Superior temporal gyrus (tissue), 1 donor: ENCODE data around the gene MBP.

Experiments
- DNase-seq: peaks from one replicate; pipeline ENCODE4 v3.0.0-alpha.2; 2016; ENCODE audit errors: extremely low spot score

The MBP gene

GRCh38 chr18:77084688-77085035, 47.9 kb downstream of the MBP start:
- DNase-seq: no peak

- DNase-seq: no peak
Measured at GRCh38 chr18:77082316-77082955, 50.1 kb downstream of the MBP start.

GRCh38 chr18:77081390-77081778, 51.2 kb downstream of the MBP start:
- no peak for DNase-seq

- DNase-seq: no peak
Measured at GRCh38 chr18:77079954-77080682, 52.5 kb downstream of the MBP start.

GRCh38 chr18:77079088-77079487, 53.5 kb downstream of the MBP start:
- DNase-seq: no peak

- DNase-seq: no peak
Measured at GRCh38 chr18:77078690-77079070, 53.9 kb downstream of the MBP start.

- no peak for DNase-seq
Measured at GRCh38 chr18:77077941-77078689, 54.5 kb downstream of the MBP start.

- no peak for DNase-seq
Measured at GRCh38 chr18:77077401-77077800, 55.2 kb downstream of the MBP start.

- DNase-seq: no peak
Measured at GRCh38 chr18:77076111-77076510, 56.5 kb downstream of the MBP start.

- DNase-seq: no peak
Measured at GRCh38 chr18:77074431-77074830, 58.2 kb downstream of the MBP start.

- DNase-seq: no peak
Measured at GRCh38 chr18:77073336-77074093, 59.1 kb downstream of the MBP start.

- DNase-seq: no peak
Measured at GRCh38 chr18:77072566-77072965, 60.0 kb downstream of the MBP start.

- peak; percentile 66 for DNase-seq
Measured at GRCh38 chr18:77071711-77072292, 60.8 kb downstream of the MBP start.

- DNase-seq: no peak
Measured at GRCh38 chr18:77071061-77071460, 61.5 kb downstream of the MBP start.

GRCh38 chr18:77070627-77071026, 62.0 kb downstream of the MBP start:
- DNase-seq: no peak

GRCh38 chr18:77069931-77070330, 62.7 kb downstream of the MBP start:
- no peak for DNase-seq

- DNase-seq: no peak
Measured at GRCh38 chr18:77069482-77069881, 63.1 kb downstream of the MBP start.

GRCh38 chr18:77068321-77069312, 64.0 kb downstream of the MBP start:
- no peak for DNase-seq

- no peak for DNase-seq
Measured at GRCh38 chr18:77067291-77068061, 65.1 kb downstream of the MBP start.

GRCh38 chr18:77066689-77067088, 65.9 kb downstream of the MBP start:
- DNase-seq: no peak
